UCSD-AML1 (cell line): ENCODE measurements around the gene CDK15.

Experiments
- DNase-seq: peaks from one replicate; lab custom pipeline; 2025; ENCODE audit not compliant: unreplicated experiment; lab: John Stamatoyannopoulos, UW

Gene CDK15

DNA sequence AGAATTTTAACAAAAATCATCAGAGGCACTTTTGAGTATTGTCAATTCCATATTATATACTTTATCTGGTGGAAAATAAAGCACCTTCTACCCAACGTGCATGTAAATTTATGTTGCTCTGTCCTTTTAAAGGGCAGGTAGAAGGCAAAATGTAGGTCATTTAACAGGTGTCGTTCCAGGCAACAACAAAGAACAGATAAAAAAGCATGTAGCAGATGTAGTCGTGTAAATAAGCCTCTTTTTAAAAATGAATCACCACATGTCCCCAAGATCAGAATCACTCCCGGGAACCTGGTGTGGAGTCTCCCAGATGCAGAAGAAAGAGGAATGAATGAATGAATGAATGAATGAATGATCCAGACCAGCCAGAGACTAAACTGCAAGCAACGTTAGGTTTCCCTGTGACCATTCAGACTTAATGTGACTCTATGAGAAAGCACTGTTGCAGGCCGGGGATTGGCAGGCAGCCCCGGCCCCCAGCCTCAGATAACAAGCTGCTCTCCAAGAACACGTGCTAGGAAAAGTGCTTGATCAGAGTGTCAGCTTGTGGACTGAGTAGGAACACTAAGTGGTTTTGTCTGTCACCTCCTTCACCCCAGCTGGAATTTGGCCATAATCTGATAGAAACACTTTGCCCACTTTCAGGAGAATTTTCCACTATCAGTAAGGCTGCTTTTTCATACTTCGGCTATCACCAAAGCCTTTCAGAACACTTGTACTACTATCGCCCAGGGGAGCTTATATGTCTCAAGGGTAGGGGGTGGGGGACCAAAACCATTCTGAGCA, 100.6 kb downstream of the CDK15 start:
- peak; percentile 26 for DNase-seq

DNA sequence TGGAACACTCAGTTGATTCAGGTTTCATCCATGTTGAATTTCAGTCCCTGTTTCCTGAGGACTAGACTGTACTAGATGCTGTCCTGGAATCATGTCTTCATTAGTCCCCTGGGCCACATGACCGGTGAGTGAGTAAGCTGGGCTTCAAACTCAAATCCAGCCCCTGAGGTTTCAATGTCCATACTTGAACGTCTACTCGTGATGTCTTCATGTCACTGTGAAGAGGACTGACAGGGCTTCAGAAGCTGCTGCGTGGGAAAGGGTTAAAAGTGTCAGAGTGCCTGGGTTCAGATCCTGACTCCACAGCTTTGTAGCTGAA, 101.2 kb downstream of the CDK15 start:
- no peak for DNase-seq

DNA sequence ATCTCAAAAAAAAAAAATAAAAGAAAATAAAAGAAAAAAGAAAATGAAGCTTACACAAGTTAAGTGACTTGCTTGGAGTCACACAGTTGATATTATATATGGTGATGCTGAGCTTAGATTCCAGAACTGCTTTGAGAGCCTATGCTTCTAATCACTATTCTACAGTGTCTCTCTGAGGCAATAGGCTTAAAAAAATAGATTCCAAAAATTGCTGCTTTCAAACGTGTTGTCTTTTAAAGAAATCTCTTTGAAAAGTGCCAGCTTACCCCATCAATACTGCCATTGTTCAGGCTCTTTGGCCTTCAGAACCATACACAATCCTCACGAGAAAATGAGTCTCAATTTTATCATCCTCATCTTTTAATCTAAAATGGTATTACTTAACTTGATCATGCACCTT, 102.6 kb downstream of the CDK15 start:
- no peak for DNase-seq

DNA sequence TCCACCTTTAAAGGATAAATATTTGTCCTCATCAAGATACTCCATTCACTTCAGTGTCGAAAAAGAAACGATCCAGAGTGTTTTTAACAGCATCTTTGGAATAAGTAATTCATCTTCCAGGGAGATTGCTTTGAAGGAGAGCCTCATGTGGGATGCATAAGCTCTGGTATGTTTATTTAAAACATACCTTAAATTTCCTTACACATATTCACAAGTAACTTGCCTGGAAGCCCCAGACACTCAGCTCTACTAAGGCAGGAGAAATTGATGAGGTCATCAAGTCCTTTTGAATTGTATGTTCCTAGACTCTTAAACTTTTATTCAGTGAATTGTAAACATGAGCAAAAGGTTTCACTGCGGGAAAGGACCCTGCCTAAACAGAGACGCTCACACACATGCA, 103.0 kb downstream of the CDK15 start:
- DNase-seq: no peak

DNA sequence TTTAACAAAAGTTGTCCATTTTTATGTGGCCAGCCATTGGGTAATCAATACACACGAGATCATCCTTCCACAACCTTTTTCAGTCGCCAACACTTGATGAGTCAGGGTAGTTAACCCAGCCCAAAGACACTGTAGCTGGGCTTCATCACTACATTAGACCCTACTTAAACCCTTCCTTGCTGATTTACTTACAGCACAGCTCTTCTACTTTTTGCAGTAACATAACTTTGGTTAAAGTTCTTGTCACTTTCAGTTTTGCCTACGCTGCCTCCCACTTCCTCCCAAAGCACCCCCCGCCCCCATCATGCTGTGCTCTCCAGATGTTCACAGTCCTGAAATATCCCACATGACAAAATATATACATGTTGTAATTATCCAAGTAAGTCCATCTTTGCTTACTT, 103.6 kb downstream of the CDK15 start:
- peak; percentile 26 for DNase-seq

DNA sequence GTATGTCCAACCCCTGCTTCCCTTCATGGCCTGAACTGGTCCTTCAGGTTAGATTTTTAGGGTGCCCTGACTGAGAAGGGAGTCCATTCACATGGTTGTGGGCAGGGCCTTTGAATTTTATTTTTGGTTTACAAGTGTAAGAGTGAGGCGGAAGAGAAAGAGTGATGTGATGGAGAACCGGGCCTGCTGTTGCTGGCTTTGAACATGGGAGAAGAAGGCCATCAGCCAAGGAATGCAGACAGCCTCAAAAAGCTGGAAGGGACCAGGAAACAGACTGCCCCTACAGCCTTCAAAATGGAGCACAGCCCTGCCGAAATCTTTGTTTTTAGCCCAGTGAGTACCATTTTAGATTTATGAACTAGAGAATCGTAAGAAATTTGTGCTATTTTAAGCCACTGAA, 105.0 kb downstream of the CDK15 start:
- no peak for DNase-seq

DNA sequence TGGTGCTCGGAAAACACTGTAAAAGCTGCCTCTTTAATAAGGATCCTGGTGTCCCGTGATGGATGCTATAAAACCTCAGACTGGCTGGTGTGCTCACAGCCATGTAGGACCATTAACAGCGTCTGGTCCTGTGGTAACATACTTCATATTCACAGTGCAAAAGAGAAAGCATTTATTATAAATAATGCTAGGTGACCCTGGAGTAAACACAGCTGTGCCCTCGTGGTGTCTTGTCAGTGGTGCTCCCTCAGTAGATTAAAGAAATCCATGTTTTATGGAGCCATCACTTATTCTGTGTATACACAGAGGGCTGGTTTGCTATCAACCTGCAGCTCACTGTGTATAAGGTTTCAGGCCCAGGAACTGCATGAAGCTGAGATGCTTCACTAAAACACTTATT, 106.9 kb downstream of the CDK15 start:
- DNase-seq: no peak

DNA sequence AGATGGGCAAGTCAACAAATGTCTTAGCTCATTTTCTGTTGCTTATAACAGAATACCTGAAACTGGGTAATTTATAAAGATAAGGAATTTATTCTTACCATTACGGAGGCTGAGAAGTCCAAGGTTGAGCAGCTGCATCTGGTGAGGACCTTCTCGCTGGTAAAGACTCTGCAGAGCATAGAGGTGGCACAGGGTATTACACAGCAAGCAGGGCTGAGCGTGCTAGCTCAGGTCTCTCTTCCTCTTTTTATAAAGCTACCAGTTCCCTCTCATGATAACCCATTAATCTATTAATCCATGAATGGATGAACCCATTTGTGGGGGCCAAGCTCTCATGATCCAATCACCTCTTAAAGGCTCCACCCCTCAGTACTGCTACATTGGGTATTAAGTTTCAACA, 109.1 kb downstream of the CDK15 start:
- no peak for DNase-seq

DNA sequence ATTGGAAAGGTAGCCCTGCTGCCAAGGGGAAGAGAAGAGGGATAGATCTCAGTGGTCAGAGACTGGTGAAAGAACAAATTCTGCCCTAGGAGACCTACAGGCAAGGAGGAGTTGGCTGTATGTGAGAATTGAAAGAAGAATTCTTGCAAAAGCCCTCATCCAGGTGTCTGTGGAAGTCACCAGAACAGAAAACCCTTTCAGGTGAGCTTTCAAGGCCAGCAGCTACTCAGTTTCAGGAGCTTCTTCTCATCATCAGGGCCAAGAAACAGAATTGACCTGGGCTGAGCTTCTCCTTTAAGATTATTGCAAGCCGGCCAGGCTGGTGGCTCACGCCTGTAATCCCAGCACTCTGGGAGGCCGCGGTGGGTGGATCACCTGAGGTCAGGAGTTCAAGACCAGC, 110.2 kb downstream of the CDK15 start:
- DNase-seq: no peak

DNA sequence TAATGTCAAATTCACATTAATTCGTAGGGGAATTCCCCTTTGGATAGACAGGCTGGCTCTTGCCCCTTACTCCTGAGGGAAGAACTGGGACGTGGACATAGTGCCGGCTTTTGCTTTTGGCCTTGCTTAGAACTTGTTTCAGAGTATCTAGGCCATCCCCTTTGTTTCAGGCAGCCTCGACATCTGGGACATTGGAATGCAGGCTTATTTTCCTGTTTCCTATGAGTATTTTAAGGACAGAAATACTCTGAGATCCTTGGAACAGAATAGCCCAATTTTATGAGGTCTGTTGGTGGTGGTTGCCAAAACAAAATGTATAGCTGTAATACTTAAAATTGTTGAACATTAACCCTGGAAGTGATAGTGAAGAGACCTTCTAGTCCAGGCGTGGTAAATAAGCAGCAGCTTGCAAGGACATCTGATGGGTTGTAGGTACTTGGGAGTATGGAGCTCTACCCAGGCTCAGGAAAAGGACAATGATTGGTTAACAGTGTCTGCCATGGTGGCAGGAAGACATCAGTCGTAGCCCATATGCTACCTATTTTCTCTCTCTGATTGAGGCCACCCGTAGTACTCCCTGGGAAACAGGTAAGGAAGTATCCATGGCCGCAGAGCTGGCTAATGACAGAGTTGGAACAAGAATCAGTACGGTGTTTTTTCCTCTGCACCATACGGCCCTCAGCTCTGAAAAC, 112.4 kb downstream of the CDK15 start:
- no peak for DNase-seq

DNA sequence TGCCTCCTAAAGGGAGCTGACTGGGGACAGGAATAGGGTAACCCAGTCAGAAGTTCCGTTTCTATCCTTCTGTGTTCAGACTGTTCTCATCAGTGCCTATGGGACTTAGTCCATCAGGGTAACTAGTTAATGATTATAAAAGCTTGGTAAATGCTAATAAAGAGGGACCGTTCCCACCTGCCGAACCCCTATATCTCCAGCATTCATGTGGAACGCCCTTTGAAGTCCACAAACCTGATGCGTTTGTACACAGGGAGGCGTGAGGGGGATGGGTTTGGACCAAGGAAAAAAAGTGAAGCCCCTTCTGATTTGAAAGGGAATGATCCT, 112.9 kb downstream of the CDK15 start:
- DNase-seq: no peak

DNA sequence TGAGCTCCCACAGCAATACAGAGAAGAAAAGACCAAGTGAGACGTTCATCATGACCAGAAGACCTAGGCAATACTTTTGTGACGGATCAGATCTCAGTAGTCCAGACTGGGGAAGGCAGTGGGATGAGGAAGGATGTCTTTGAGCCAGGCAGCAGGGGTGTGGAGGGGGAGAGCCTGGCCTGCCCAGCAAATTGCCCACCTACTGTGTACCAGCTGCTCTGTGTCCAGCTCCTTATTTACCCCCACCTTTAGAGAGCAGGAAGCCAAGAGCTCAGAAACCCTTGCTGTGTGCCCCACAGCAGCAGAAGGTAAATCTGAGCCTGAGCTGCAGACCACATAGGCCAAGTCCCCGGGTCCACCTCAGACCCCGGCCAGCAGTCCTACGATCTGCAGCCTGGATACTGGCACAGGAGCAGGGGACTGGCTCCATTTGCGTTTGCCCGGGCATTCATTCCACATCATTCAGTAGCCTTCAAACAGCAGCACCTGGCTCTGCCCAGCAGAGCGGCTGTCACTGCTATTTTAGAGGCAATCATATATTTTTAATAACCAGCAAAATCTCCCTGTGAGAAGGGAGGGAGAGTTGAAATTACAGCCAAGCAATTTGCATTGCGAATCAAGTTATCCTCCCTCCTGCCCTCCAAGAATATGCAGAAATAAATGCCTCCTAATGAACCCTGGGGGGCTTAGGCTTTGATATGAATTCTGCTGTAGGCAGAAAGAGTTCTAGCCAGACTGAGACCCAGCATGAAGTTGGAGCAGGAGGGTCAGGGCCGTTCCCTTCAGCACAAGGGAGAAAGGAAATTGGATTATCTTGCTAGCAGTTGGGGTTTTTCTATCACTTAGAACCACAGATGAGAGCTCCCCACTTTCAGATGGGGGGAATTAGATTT, 117.3 kb downstream of the CDK15 start:
- no peak for DNase-seq

DNA sequence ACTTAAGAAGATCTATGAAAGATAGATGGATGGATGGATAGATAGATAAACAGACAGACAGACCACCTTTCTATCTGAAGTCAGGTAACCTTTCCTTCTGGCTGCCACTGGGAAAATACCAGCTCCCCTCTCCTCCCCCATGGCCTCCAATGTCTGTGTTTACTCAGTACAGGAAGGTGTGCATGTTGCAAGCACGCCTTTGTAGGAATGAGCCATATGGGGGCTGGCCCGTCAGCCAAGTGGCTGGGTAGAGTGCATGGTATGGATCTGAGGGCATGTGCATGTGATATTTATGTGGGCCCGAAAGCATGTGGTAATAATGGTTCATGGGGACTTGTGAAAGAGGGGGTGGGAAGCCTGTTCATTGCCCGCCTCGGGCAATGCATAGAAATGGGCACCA, 118.1 kb downstream of the CDK15 start:
- DNase-seq: no peak

DNA sequence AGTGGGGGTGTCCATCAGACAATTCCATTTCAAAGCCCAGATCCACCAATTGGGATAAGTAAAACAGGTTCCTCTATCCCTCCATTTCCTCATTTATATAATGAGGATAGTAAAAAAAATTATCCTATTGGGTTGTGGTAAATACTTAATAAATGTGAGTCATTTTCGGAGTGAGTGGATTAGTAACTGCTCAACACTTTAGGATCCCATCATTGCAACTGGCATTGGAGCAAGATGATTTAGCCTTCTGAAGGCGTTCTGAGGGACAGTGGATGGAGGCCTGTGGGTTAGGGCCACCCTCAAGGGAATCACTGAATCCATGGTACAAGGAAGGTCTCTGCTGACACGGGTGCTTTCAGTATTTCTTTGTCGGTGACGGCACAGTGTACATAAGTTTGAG, 118.7 kb downstream of the CDK15 start:
- DNase-seq: no peak

DNA sequence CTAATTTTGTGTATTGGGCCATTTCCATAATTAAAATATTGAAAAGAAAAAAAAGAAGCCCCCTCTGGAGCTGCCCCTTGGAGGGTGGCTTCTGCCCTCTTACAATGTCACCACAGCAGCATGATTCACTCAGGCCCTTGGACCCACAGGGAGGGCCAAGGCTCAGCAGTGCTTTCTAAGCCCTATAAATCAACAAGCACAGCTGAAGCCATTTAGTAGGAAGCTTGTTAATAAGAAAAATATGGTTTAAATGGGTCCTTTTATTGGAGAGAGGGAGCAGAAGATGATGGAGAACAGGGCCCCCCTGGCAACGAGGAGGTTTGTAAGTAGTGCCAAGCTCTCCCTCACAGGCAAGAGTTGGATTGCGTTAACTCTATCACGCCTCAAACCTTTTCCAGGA, 119.7 kb downstream of the CDK15 start:
- no peak for DNase-seq

DNA sequence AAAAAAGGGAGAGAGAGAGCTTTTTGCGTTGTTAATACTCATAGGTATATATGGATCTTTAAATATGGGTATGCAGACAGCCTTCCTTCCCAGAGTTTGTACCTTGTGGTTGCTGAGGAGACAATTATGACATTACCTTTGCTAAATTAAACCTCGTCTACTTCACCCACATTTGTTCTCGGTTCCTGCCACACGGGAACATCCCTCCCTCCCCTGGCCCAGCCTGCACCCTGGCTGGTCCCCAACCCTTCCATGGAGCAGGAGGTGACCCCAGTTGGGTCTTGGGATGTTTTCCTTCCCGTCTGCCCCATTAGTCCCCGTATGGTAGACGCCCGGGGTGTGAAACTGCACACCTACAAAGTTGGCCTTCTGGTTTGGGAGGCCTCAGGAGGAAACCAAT, 122.0 kb downstream of the CDK15 start:
- no peak for DNase-seq

DNA sequence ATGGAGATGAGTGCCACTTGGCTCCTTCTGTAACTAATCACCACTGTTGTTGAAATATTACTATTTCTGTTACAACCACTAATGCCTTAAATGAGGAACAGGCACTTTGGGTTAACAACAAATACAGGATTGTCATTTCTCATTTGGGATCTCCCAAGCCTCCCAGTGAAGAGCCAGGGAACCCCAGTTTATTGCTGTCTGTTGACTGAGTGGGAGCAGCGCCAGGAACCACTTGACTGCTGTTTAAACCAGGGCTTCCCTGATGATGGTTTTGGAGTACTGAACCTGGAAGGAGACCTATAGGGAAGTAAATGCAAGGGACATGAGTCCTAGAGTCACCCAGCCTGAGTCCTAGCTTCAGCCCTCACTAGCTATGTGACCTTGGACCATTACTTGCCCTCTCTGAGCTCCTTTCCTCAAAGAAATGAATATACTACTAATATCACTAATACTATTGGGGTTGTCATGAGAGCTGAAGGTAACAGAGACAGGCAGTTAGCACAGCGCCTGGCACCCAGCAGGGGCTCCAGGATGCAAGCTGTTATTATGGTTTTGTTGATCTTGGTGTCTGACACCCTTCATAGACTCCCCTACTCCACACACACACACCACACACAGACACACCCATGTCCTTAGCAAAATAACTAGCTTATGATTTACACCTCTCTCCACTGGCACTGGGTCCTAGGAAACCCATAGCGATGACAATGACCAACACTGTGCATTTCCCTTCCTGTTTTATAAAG, 123.1 kb downstream of the CDK15 start:
- no peak for DNase-seq

DNA sequence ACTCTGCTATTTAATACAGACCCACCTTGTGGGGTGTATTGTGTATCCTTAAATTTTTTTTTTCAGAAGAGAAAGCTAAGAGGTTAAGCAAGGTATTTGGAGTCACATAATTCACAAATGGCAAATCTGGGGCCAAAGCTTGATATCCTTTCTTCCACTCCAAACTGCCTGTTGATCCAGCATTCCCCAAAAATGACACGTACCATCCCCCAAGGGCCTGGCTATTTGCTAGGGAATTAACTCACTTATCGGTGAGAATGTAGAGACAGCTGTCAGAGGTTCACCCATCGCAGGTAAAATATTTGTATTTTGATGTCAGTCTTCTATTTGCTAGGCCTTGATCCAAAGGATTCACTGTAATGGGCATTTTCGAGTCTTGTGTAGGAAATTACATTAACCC, 123.7 kb downstream of the CDK15 start:
- no peak for DNase-seq

DNA sequence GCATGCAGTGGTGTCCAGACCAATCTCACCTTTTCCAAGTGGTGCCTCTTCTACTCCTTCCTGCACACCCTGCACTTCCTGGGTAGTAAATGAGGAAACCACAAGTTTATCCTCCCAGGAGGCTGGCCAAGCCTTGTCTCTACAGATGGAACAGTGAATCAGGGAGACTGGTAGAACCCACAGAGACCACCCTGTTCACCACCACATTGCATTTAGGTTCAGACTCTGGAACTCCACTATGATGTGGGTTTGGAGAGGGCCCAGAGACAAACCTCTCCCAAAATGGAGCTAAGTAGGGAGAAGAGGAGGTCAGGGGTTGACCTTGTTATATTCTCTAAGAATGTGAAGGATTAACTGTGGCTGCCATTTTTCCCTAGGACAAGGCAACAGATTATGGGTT, 124.5 kb downstream of the CDK15 start:
- no peak for DNase-seq

DNA sequence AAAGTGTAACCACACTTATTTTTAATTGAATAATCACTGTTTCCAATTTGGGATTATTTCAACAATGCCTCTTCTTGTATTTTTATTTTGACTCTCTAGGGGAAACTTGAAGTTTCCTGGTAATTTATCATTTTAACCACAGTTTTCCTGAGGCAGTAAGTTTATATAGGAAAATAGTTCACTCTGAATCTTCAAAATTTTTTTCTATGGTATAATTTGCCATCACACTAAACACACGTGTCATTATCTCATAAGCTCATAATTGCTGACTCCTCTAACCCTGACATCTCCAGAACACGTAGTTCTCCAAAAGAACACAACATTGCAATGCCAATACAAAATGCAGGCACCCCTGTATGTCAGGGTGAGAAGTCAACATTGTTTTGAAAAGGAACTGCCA, 125.1 kb downstream of the CDK15 start:
- DNase-seq: no peak

DNA sequence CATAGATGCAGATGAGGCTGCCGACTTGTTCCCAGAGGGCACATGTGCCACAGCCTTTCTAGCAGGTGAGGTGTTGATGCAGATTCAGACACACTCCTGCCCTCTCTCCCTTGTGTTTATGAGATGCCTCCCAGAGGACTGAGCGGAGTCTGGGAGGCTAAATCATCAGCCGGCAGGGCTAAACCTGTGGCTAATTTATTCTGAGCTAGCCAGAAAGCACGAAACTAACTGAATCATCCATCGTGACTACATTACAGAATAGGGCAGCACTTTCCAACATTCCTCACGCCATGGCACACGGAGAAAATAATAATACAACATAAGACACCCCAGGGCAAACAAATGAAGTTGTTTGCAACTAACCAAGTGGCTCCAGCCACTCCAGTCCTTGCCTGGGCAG, 125.6 kb downstream of the CDK15 start:
- no peak for DNase-seq
